ENCODE data around the gene NABP2. TPM values are rescaled to one million over a fixed set of nuclear protein-coding genes. Genes with fewer than 3 reads are reported as not detected.

Gene NABP2
- total and polyA plus RNA-seq, 5 donors from 2014 or later, result 4.1 to 16.9 (median 5.6) TPM

- H3K4me1 Mint-ChIP-seq, result peaks cover 0 to 24% (median 17%) of the 10 kb centered on the region in 4 donors
- peaks cover 37% of the 10 kb centered on the region for H3K36me3 Mint-ChIP-seq
- H3K27me3 ChIP-seq (ENCODE audit: control insufficient read depth, insufficient read depth, low read length), result no peaks in the 10 kb centered on the region
- H3K27ac Mint-ChIP-seq, result no peak overlapping the region
- H3K4me3 ChIP-seq (ENCODE audit: low read depth, low read length), result no peak overlapping the region
- ATAC-seq (ENCODE audit: low read depth in 2 of 2) (no peak), DNase-seq (no peak)
- H3K4me1 ChIP-seq (ENCODE audit: control insufficient read depth, insufficient read depth, low read length, poor library complexity, severe bottlenecking), result peaks cover 16% of the 10 kb centered on the region
- H3K27ac ChIP-seq (ENCODE audit: insufficient read depth, low read length, poor library complexity, severe bottlenecking), result no peak overlapping the region
- H3K9me3 ChIP-seq (ENCODE audit: control insufficient read depth in 2 of 2, low read length in 2 of 2), result no peaks in the 10 kb centered on the region
- no peaks in the 10 kb centered on the region for H3K9me3 Mint-ChIP-seq
- H3K27me3 Mint-ChIP-seq, result no peaks in the 10 kb centered on the region
- H3K4me3 Mint-ChIP-seq, result no peak overlapping the region
- H3K36me3 ChIP-seq (ENCODE audit: control insufficient read depth, insufficient read depth, low read length), result peaks cover 69% of the 10 kb centered on the region
These were observed 28.5 kb downstream of the NABP2 start for GRCh38 chr12:56252649-56253048.

- no peaks in the 10 kb centered on the region for H3K27me3 Mint-ChIP-seq
- H3K27ac ChIP-seq (ENCODE audit: insufficient read depth, low read length, poor library complexity, severe bottlenecking), result no peak overlapping the region
- peaks cover 64% of the 10 kb centered on the region for H3K36me3 ChIP-seq (ENCODE audit: control insufficient read depth, insufficient read depth, low read length)
- H3K9me3 Mint-ChIP-seq, result no peaks in the 10 kb centered on the region
- ATAC-seq (ENCODE audit: low read depth in 2 of 2) (no peak), DNase-seq (no peak)
- H3K4me3 Mint-ChIP-seq, result no peak overlapping the region
- H3K4me3 ChIP-seq (ENCODE audit: low read depth, low read length), result no peak overlapping the region
- H3K4me1 ChIP-seq (ENCODE audit: control insufficient read depth, insufficient read depth, low read length, poor library complexity, severe bottlenecking), result peaks cover 18% of the 10 kb centered on the region
- H3K36me3 Mint-ChIP-seq, result peaks cover 37% of the 10 kb centered on the region
- H3K4me1 Mint-ChIP-seq, result peaks cover 0 to 24% (median 17%) of the 10 kb centered on the region in 4 donors
- H3K27me3 ChIP-seq (ENCODE audit: control insufficient read depth, insufficient read depth, low read length), result no peaks in the 10 kb centered on the region
- no peaks in the 10 kb centered on the region for H3K9me3 ChIP-seq (ENCODE audit: control insufficient read depth in 2 of 2, low read length in 2 of 2)
- H3K27ac Mint-ChIP-seq, result no peak overlapping the region
These were observed 28.9 kb downstream of the NABP2 start for GRCh38 chr12:56253091-56253490.

- peak overlapping the region in 3 of 4 donors; percentile 15 to 91 (median 38) for H3K4me3 Mint-ChIP-seq
- H3K27ac Mint-ChIP-seq, result no peak overlapping the region
- Histone ChIP-seq H3K27me3 (ENCODE audit: control insufficient read depth, insufficient read depth, low read length) (no peaks in the 10 kb centered on the region), H3K36me3 (ENCODE audit: control insufficient read depth, insufficient read depth, low read length) (peaks cover 40% of the 10 kb centered on the region), H3K4me3 (ENCODE audit: low read depth, low read length) (no peak overlapping the region), H3K27ac (ENCODE audit: insufficient read depth, low read length, poor library complexity, severe bottlenecking) (no peak overlapping the region), H3K9me3 (ENCODE audit: control insufficient read depth in 2 of 2, low read length in 2 of 2) (no peaks in the 10 kb centered on the region), H3K4me1 (ENCODE audit: control insufficient read depth, insufficient read depth, low read length, poor library complexity, severe bottlenecking) (peaks cover 27% of the 10 kb centered on the region)
- ATAC-seq (ENCODE audit: low read depth in 2 of 2), result no peak
- H3K36me3 Mint-ChIP-seq, result peaks cover 32% of the 10 kb centered on the region
- H3K4me1 Mint-ChIP-seq, result peaks cover 0 to 31% (median 23%) of the 10 kb centered on the region in 4 donors
- DNase-seq, result no peak
- H3K9me3 Mint-ChIP-seq, result no peaks in the 10 kb centered on the region
- peaks cover 4% of the 10 kb centered on the region for H3K27me3 Mint-ChIP-seq
These were observed 31.5 kb downstream of the NABP2 start for GRCh38 chr12:56255671-56256070.

GRCh38 chr12:56256326-56256960, 32.3 kb downstream of the NABP2 start:
- Mint-ChIP-seq H3K36me3 (peaks cover 32% of the 10 kb centered on the region), H3K27ac (peak overlapping the region in 1 of 3 donors; percentile 69), H3K9me3 (no peaks in the 10 kb centered on the region), H3K27me3 (peaks cover 4% of the 10 kb centered on the region), H3K4me1 (peaks cover 0 to 32% (median 24%) of the 10 kb centered on the region in 4 donors), H3K4me3 (peak overlapping the region; percentile 82 to 92 (median 90))
- DNase-seq (no peak), ATAC-seq (ENCODE audit: low read depth in 2 of 2) (no peak)
- H3K9me3 ChIP-seq (ENCODE audit: control insufficient read depth in 2 of 2, low read length in 2 of 2), result no peaks in the 10 kb centered on the region
- H3K36me3 ChIP-seq (ENCODE audit: control insufficient read depth, insufficient read depth, low read length), result peaks cover 40% of the 10 kb centered on the region
- no peaks in the 10 kb centered on the region for H3K27me3 ChIP-seq (ENCODE audit: control insufficient read depth, insufficient read depth, low read length)
- H3K27ac ChIP-seq (ENCODE audit: insufficient read depth, low read length, poor library complexity, severe bottlenecking), result no peak overlapping the region
- H3K4me3 ChIP-seq (ENCODE audit: low read depth, low read length), result no peak overlapping the region
- H3K4me1 ChIP-seq (ENCODE audit: control insufficient read depth, insufficient read depth, low read length, poor library complexity, severe bottlenecking), result peaks cover 27% of the 10 kb centered on the region

GRCh38 chr12:56257071-56257470, 32.9 kb downstream of the NABP2 start:
- Histone ChIP-seq H3K36me3 (ENCODE audit: control insufficient read depth, insufficient read depth, low read length) (peaks cover 34% of the 10 kb centered on the region), H3K27ac (ENCODE audit: insufficient read depth, low read length, poor library complexity, severe bottlenecking) (no peak overlapping the region), H3K4me1 (ENCODE audit: control insufficient read depth, insufficient read depth, low read length, poor library complexity, severe bottlenecking) (peaks cover 27% of the 10 kb centered on the region), H3K27me3 (ENCODE audit: control insufficient read depth, insufficient read depth, low read length) (no peaks in the 10 kb centered on the region), H3K9me3 (ENCODE audit: control insufficient read depth in 2 of 2, low read length in 2 of 2) (no peaks in the 10 kb centered on the region), H3K4me3 (ENCODE audit: low read depth, low read length) (peak overlapping the region; percentile 73)
- H3K27me3 Mint-ChIP-seq, result peaks cover 4% of the 10 kb centered on the region
- H3K9me3 Mint-ChIP-seq, result no peaks in the 10 kb centered on the region
- H3K27ac Mint-ChIP-seq, result peak overlapping the region; percentile 26 to 69 (median 41)
- H3K4me1 Mint-ChIP-seq, result peaks cover 0 to 35% (median 25%) of the 10 kb centered on the region in 4 donors
- ATAC-seq (ENCODE audit: low read depth in 2 of 2), result no peak
- H3K4me3 Mint-ChIP-seq, result peak overlapping the region; percentile 82 to 92 (median 90)
- peaks cover 29% of the 10 kb centered on the region for H3K36me3 Mint-ChIP-seq
- DNase-seq, result no peak

GRCh38 chr12:56257491-56258067, 33.4 kb downstream of the NABP2 start:
- H3K27me3 ChIP-seq (ENCODE audit: control insufficient read depth, insufficient read depth, low read length), result no peaks in the 10 kb centered on the region
- no peak for DNase-seq
- no peak for ATAC-seq (ENCODE audit: low read depth in 2 of 2)

GRCh38 chr12:56258068-56258819, 34.1 kb downstream of the NABP2 start, which contains the start of gene ANKRD52:
TSS of gene ANKRD52 (minus strand) at chr12:56258384. CDS start at chr12:56258269, 115 bp downstream.
- Mint-ChIP-seq H3K4me3 (peak within 1 kb of the TSS; percentile 91 to 96 (median 91)), H3K4me1 (peaks cover 0 to 36% (median 25%) of the 10 kb centered on the region in 4 donors), H3K36me3 (peaks cover 19% of the 10 kb centered on the region), H3K27ac (peak within 1 kb of the TSS; percentile 85 to 87 (median 86)), H3K9me3 (no peaks in the 10 kb centered on the region), H3K27me3 (peaks cover 4% of the 10 kb centered on the region)
- ATAC-seq (ENCODE audit: low read depth in 2 of 2) (peak; percentile 95), DNase-seq (peak; percentile 75 to 85 (median 84))
- H3K27ac ChIP-seq (ENCODE audit: insufficient read depth, low read length, poor library complexity, severe bottlenecking), result peak within 1 kb of the TSS; percentile 71
- H3K4me1 ChIP-seq (ENCODE audit: control insufficient read depth, insufficient read depth, low read length, poor library complexity, severe bottlenecking), result peaks cover 27% of the 10 kb centered on the region
- H3K9me3 ChIP-seq (ENCODE audit: control insufficient read depth in 2 of 2, low read length in 2 of 2), result no peaks in the 10 kb centered on the region
- H3K27me3 ChIP-seq (ENCODE audit: control insufficient read depth, insufficient read depth, low read length), result no peaks in the 10 kb centered on the region
- peaks cover 22% of the 10 kb centered on the region for H3K36me3 ChIP-seq (ENCODE audit: control insufficient read depth, insufficient read depth, low read length)
- H3K4me3 ChIP-seq (ENCODE audit: low read depth, low read length), result peak within 1 kb of the TSS; percentile 89

More at GRCh38 chr12:56257491-56258067, 33.4 kb downstream of the NABP2 start:
- H3K4me1 Mint-ChIP-seq, result peaks cover 0 to 36% (median 25%) of the 10 kb centered on the region in 4 donors
- H3K27ac Mint-ChIP-seq, result peak overlapping the region; percentile 26 to 83 (median 41)
- Histone ChIP-seq H3K4me1 (ENCODE audit: control insufficient read depth, insufficient read depth, low read length, poor library complexity, severe bottlenecking) (peaks cover 27% of the 10 kb centered on the region), H3K36me3 (ENCODE audit: control insufficient read depth, insufficient read depth, low read length) (peaks cover 28% of the 10 kb centered on the region), H3K27ac (ENCODE audit: insufficient read depth, low read length, poor library complexity, severe bottlenecking) (peak overlapping the region; percentile 71), H3K9me3 (ENCODE audit: control insufficient read depth in 2 of 2, low read length in 2 of 2) (no peaks in the 10 kb centered on the region), H3K4me3 (ENCODE audit: low read depth, low read length) (peak overlapping the region; percentile 73)
- H3K36me3 Mint-ChIP-seq, result peaks cover 24% of the 10 kb centered on the region
- no peaks in the 10 kb centered on the region for H3K9me3 Mint-ChIP-seq
- peaks cover 4% of the 10 kb centered on the region for H3K27me3 Mint-ChIP-seq
- peak overlapping the region; percentile 82 to 92 (median 90) for H3K4me3 Mint-ChIP-seq

Measured in CD4-positive, CD25-positive, alpha-beta regulatory T cell (primary cell).